GM18511 (cell line): ENCODE data around the gene PTPRN2.

Experiments used
- ATAC-seq: cut with Tn5 transposase; IDR thresholded peaks from one replicate; pipeline ENCODE4 v1.9.1; 2021; ENCODE audit warnings: mild to moderate bottlenecking, moderate library complexity; ENCODE audit not compliant: unreplicated experiment

PTPRN2 gene

GRCh38 chr7:157690058-157690832, 897.4 kb downstream of the PTPRN2 start:
- no peak for ATAC-seq

- no peak for ATAC-seq
Observed at GRCh38 chr7:157689269-157690057, 898.2 kb downstream of the PTPRN2 start.

- ATAC-seq, result no peak
Observed at GRCh38 chr7:157688533-157689268, 898.9 kb downstream of the PTPRN2 start.

DNA sequence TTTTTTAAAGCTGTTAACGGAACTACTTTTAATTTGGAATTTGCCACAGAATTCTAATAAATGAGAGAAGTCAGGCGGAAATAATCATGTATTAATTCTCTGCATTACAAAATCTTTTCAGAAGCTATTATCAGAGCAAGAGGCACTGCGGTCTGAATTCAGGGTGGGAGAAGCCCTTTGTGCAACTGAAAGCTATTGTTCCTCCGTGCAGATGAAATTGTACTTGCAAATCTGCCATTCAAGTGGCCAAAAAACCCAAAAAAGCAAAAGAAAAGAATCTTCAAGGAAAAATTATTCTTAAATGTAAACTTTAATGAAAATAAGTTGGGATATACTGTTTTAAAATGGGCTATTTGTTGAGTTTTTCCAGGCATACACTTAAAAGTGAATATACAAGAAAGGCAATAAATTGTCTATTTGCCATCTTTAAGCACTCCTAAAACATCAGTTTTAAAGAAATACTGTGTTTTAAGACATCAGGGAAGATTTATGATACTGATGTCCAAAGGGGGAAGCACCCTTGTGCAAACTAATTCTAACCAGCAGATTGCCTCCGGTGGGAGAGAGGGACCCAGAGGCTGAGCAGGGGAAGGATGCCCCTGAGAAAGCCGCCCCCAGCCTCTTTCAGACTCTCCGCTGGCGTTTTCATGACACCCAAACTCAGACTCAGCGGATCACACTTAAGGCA, 899.6 kb downstream of the PTPRN2 start:
- no peak for ATAC-seq

DNA sequence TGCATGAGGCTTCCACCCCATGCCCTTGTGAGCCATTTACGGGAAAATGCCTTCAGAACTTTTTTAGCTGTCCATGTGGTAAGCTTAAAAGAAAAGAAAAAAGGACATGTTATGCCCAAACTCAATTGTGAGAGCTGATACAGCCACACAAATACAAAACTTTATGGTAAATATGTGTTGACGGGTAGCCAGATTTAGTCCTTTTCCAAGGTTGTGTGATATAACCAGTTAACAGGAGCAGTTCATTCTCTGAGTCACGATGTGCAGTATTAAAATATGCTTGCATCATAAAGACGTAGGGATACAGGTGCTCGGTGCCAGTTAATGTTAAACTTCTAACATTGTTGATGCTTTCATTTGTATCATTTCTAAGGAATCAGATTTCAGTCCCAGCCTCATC, 900.5 kb downstream of the PTPRN2 start:
- ATAC-seq, result no peak

DNA sequence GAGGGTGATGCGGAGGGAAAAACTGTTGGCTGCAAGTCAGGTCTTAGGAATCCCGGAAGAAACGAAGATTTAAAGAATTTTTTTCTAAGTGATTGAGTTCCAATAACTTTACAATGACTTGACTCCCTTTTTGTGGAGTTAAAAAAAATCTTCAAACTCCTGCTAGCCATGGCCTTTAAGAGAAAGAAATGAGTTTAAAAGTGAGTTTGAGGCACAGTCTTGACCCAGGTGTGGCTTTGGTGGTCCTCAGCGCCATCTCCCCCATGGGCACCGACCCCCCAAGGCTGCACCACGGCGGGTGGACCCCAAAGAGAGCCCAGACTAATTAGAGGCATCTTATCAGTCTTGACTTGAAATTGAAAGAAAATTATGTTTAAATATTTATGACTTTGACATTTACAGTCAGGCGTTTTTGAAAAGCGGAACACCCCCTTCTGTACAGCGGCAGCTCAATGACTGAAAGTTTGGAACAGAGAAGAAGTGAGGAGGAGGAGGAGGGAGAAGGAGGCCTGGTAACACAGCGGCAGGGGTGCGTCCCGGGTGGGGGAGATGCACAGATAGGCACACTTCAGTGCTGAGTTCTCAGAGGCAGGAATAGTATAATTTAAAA, 901.2 kb downstream of the PTPRN2 start:
- ATAC-seq, result no peak

- no peak for ATAC-seq
Observed at GRCh38 chr7:157685430-157686284, 902.0 kb downstream of the PTPRN2 start.

DNA sequence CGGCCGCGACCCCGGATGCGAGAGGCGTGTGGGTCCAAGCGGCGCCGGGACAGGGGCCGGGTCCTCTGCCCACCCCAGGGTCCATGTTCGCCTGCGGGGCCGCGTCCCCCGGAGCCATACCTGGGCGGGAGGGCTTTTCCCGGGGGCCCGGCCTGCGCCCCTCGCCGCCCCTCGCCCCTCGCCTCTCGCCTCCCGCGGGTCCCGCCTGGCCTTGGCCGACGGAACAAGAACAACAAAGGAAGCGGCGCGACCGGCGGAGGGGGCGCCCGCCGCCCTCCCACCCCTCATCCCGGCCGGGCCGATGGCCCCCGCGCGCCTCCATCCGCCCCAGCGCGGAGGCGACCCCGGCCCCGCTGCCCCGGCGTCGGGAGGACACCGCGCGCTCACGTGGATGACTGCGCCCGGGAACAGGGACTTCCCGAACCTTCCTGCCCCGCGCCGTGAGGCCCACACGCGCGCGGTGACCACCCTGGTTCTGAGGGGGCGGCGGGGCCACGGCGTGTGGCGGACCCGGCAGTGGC, 902.7 kb downstream of the PTPRN2 start:
- ATAC-seq, result no peak

- ATAC-seq, result no peak
Observed at GRCh38 chr7:157684157-157684908, 903.3 kb downstream of the PTPRN2 start.

GRCh38 chr7:157683747-157684156, 903.9 kb downstream of the PTPRN2 start:
- ATAC-seq, result no peak

- no peak for ATAC-seq
Observed at GRCh38 chr7:157682946-157683746, 904.5 kb downstream of the PTPRN2 start.

DNA sequence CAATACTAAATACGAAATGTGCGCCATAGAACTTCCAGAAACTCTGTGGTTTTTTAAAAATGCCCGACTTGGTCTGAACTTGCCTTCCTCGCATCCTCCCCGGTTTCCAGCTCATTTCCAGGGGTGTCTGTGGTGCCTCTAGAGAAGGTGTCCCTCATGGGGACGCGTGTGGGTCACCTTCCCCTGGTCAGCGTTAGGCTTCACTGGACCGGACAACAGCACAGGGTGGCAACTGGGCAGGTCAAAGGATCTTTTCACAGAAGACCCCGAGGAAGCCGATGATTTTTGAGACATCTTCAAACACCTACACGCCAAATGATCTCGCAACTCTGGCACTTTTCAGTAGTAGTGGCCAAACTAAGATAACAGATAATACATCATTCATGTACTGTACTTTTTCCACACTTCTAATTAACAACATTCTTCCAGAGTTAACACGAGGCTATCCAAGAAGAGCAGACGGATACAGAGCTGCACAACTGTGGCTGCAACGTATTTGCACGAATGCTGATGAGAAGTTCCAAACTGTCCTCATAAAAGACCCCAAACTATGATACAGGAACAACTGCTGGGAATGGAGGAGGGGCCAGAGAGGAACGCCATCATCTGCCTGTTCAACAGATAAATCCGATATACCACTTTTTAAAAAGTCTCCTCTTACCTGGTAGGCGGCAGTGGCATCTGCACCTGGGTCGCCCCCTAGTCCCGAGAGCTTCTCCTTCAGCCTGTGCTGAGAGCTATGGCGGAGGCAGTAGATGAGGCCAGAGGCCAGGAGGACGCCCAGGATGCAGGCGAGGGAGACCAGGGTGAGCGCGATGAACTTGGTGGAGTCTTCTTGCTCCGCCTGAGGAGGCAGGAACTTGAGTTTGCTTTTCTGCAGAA, 905.3 kb downstream of the PTPRN2 start:
- no peak for ATAC-seq

GRCh38 chr7:157679607-157680006, 908.0 kb downstream of the PTPRN2 start:
- ATAC-seq, result no peak

DNA sequence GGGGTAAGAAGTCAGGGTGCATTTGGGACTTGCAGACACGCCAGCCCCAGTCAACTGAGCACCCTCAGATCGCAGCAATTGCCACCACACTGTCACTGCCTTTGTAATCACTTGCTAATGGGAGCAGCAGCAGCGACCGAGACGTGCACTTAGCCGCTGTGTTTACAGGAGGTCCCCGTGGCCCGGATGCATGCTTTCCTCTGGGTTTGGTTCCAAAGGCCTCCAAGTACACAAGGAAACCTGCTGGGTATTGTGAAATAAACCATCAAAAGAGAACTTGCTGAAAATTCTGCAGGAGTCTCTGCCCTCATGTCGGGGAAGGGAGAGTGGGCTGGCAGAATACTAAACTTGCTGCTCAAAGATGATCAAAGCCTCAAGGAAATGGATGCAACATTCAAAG, 909.1 kb downstream of the PTPRN2 start:
- no peak for ATAC-seq

DNA sequence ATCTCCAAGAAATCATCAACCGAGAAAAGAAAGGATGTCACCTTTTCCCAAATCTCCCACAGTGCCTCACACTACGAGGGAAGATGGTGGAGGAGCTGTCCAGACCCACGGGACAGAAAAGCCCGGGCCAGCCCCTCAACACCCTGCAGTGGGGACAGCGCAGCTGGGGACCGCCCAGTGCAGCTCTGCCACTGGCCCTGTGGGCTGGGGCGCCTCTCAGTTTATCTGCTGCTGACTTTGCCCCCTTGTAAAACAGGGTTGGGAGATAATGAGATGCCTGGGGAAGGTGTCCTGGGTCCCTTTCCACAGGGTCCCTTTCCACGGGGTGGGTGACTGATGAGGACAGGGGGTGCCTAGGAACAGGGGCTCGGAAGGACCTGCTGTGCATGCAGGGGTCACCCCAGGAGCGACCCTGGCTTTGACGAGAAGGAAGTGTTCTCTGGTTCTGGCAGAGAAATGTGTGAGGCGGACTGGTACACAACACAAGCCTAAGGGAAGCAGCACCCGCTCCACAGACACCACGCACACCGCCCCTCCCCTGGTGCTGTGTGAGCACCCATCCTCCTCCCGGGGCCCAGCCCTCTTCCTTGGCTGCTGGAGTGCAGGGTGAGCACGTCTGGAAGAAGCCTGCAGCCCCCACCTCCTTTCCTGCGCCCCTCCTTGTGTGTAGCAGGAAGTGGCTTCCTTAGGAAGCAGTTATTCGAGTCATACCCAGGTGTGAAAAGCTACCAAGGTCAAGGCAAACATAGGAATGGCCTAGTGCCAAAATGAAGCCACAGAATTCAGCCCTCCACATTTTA, 911.0 kb downstream of the PTPRN2 start:
- no peak for ATAC-seq

DNA sequence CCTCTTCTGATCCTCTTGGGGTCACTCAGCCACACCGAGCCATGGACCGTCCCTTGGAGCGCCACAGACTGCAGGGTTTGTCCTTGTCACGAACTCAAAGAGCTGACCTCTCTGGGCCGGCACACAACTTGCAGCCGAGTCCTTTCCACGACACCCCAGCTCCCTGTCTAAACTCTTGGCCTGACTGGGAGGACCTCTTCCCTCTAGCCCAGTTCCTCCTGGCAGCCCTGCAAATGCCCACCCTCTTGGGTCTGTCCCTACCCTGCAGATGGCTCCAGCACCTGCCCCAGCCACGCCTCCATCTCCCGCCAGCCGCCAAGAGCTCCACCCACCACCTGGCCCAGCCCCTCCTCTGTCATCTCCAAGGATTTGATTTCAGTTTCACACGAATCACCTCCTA, 911.6 kb downstream of the PTPRN2 start:
- ATAC-seq, result no peak
